Astrocyte (in vitro differentiated cells and primary cell): ENCODE data around the gene C13orf46.

ENCODE experiments used
- EZH2 ChIP-seq: IDR thresholded peaks from 2 replicates; pipeline ENCODE4 v1.6.1; 2012; ENCODE audit warnings: mild to moderate bottlenecking, low read length, inconsistent platforms; ENCODE audit not compliant: insufficient read depth
- TF ChIP-seq, protein P1 (sequence below): IDR thresholded peaks from 2 replicates; pipeline ENCODE4 v1.5.1; 2011; ENCODE audit warnings: low read depth, mild to moderate bottlenecking, inconsistent platforms, low read length, moderate library complexity; ENCODE audit not compliant: insufficient read depth

DNA sequence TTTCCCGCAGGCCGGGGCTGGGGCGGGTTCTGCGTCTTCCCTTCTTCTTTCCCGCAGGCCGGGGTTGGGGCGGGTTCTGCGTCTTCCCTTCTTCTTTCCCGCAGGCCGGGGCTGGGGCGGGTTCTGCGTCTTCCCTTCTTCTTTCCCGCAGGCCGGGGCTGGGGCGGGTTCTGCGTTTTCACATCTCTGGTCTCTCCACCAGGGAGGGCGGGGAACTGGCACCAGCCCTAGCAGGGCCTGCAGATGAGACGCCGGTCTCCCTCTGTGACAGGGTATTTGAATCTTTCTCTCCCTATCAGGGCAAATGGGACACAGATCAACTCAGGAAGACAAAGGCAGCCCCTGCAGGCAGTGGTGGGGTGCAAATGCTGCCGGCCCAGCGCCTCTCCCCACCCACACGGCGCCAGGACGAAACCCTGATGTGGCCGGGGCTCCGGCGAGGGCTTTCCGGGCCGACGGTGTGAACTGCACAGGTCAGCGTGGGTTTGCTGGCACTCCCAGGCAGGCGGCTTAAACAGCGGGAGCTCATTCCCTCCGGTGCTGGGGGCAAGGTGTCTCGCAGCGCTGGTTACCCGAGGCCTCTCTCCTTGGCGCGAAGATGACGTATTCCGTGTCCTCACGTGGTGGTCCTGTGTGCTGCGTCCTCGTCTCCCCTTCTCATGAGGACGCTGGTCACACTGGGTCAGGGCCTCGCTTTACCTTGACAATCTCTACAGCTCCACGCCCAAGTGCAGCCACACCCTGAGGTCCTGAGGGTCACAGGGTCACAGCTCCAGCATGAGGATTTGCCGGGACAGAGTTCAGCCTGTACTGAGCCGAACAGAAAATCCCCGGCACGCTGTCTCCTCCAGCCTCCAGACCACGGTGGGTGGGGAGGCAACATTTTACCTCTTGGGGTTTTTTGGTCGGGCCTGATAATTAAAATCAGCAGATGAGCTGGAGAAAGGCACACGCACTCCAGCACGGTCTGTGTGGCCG lies 717 bp upstream of the C13orf46 start:
- TF ChIP-seq, protein P1, sequence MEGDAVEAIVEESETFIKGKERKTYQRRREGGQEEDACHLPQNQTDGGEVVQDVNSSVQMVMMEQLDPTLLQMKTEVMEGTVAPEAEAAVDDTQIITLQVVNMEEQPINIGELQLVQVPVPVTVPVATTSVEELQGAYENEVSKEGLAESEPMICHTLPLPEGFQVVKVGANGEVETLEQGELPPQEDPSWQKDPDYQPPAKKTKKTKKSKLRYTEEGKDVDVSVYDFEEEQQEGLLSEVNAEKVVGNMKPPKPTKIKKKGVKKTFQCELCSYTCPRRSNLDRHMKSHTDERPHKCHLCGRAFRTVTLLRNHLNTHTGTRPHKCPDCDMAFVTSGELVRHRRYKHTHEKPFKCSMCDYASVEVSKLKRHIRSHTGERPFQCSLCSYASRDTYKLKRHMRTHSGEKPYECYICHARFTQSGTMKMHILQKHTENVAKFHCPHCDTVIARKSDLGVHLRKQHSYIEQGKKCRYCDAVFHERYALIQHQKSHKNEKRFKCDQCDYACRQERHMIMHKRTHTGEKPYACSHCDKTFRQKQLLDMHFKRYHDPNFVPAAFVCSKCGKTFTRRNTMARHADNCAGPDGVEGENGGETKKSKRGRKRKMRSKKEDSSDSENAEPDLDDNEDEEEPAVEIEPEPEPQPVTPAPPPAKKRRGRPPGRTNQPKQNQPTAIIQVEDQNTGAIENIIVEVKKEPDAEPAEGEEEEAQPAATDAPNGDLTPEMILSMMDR = no peak
- no peak for TF ChIP-seq EZH2
